GM12878 (cell line): ENCODE data around the gene MPPED1. TPM values are rescaled to one million over a fixed set of nuclear protein-coding genes. Genes with fewer than 3 reads are reported as not detected.

ENCODE experiments used
- CBX3 ChIP-seq: fragments of 200-600 bp; sonication (generic); IDR thresholded peaks from 2 replicates; pipeline ENCODE4 v1.6.1; 2016; ENCODE audit warnings: low read depth, borderline replicate concordance
- NRF1 ChIP-seq: conservative IDR thresholded peaks from 2 replicates; pipeline ENCODE4 v1.6.1; 2011; ENCODE audit warnings: mild to moderate bottlenecking, low read depth, low read length, improper control_type of control experiment
- polyA plus RNA-seq, 11 experiments: library from polyadenylated mRNA; depleted of rRNA in 4 of 11; unstranded in 6 of 11; stranded (reverse) in 5 of 11; fragments of >200 nt; fragmentation: Nextera tagmentation in 4 of 11; fragmentation: Illumina TruSeq in 1 of 11; extraction: Ambion mirVana in 4 of 11; extraction: Trizol in 1 of 11; gene quantifications; 1 replicate in 1 of 11; 2 replicates in 10 of 11; pipeline versions ENCODE4 v1.2.1 to v1.2.3, GENCODE V29; 2011 to 2016; ENCODE audit warnings: inconsistent platforms in 2 of 11, missing spikeins in 2 of 11, low read depth in 1 of 11
- total RNA-seq, 4 experiments: library from RNA; depleted of rRNA in 3 of 4; stranded (reverse); fragments of >200 nt in 3 of 4; fragmentation: Illumina TruSeq in 1 of 4; extraction: Trizol in 1 of 4; gene quantifications; 2 replicates each; pipeline versions ENCODE4 v1.2.1 to v1.2.3, GENCODE V29; 2013 to 2021
- TF ChIP-seq, protein P1 (sequence below): fragments of 450-650 bp; IDR thresholded peaks from 2 replicates; pipeline ENCODE4 v1.6.1; 2016; ENCODE audit warnings: mild to moderate bottlenecking, moderate library complexity, borderline replicate concordance
- TF ChIP-seq, protein P2 (sequence below): fragments of 450-650 bp; IDR thresholded peaks from 2 replicates; pipeline ENCODE4 v1.6.1; 2017; ENCODE audit warnings: mild to moderate bottlenecking, moderate library complexity
- TF ChIP-seq, protein P3 (sequence below): IDR thresholded peaks from 2 replicates; pipeline ENCODE4 v1.6.1; 2011; ENCODE audit warnings: low read depth, mild to moderate bottlenecking, low read length, moderate library complexity, borderline replicate concordance; ENCODE audit errors: extremely low read depth

MPPED1 gene
- total and polyA plus RNA-seq, 10 of the 15 experiments (the other 5 are each of a cell fraction or from before 2014, with no cell fraction given) = 0.11 TPM; not detected in 9

DNA sequence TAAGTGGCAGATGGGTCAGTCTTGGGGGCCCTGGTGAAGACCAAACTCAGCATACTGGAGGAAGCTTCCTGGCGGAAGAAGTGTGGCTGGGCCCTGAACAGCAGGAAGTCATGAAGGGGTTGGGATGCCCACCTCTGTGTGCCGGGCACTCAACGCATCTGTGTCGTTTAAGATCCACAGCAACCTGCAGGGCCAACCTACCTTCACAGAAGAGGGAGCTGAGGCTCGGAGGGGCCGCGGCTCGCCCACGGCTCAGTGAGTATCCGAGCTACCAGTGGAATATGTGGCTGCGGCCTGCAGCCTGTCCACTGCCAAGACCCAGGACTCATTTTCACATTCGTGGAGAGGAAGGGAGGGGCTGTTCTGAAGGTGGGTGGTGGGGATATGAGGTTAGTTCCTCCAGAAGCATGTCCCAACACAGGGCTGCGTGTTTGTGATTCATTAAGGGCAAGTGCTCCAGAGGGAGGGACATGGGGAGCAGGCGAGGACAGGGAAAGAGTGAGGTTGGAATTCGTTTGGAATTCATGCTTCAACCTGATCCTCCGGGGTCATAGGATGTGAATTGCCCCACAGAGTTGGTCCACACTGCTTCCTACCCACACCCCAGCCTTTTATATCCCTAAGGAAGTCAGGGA, 99.6 kb downstream of the MPPED1 start (continued):
- TF ChIP-seq, protein P1, sequence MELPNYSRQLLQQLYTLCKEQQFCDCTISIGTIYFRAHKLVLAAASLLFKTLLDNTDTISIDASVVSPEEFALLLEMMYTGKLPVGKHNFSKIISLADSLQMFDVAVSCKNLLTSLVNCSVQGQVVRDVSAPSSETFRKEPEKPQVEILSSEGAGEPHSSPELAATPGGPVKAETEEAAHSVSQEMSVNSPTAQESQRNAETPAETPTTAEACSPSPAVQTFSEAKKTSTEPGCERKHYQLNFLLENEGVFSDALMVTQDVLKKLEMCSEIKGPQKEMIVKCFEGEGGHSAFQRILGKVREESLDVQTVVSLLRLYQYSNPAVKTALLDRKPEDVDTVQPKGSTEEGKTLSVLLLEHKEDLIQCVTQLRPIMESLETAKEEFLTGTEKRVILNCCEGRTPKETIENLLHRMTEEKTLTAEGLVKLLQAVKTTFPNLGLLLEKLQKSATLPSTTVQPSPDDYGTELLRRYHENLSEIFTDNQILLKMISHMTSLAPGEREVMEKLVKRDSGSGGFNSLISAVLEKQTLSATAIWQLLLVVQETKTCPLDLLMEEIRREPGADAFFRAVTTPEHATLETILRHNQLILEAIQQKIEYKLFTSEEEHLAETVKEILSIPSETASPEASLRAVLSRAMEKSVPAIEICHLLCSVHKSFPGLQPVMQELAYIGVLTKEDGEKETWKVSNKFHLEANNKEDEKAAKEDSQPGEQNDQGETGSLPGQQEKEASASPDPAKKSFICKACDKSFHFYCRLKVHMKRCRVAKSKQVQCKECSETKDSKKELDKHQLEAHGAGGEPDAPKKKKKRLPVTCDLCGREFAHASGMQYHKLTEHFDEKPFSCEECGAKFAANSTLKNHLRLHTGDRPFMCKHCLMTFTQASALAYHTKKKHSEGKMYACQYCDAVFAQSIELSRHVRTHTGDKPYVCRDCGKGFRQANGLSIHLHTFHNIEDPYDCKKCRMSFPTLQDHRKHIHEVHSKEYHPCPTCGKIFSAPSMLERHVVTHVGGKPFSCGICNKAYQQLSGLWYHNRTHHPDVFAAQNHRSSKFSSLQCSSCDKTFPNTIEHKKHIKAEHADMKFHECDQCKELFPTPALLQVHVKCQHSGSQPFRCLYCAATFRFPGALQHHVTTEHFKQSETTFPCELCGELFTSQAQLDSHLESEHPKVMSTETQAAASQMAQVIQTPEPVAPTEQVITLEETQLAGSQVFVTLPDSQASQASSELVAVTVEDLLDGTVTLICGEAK = no peak
- TF ChIP-seq NRF1 = no peak
- TF ChIP-seq, protein P2, sequence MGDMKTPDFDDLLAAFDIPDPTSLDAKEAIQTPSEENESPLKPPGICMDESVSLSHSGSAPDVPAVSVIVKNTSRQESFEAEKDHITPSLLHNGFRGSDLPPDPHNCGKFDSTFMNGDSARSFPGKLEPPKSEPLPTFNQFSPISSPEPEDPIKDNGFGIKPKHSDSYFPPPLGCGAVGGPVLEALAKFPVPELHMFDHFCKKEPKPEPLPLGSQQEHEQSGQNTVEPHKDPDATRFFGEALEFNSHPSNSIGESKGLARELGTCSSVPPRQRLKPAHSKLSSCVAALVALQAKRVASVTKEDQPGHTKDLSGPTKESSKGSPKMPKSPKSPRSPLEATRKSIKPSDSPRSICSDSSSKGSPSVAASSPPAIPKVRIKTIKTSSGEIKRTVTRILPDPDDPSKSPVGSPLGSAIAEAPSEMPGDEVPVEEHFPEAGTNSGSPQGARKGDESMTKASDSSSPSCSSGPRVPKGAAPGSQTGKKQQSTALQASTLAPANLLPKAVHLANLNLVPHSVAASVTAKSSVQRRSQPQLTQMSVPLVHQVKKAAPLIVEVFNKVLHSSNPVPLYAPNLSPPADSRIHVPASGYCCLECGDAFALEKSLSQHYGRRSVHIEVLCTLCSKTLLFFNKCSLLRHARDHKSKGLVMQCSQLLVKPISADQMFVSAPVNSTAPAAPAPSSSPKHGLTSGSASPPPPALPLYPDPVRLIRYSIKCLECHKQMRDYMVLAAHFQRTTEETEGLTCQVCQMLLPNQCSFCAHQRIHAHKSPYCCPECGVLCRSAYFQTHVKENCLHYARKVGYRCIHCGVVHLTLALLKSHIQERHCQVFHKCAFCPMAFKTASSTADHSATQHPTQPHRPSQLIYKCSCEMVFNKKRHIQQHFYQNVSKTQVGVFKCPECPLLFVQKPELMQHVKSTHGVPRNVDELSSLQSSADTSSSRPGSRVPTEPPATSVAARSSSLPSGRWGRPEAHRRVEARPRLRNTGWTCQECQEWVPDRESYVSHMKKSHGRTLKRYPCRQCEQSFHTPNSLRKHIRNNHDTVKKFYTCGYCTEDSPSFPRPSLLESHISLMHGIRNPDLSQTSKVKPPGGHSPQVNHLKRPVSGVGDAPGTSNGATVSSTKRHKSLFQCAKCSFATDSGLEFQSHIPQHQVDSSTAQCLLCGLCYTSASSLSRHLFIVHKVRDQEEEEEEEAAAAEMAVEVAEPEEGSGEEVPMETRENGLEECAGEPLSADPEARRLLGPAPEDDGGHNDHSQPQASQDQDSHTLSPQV = no peak
- no peak for TF ChIP-seq CBX3
- TF ChIP-seq, protein P3, sequence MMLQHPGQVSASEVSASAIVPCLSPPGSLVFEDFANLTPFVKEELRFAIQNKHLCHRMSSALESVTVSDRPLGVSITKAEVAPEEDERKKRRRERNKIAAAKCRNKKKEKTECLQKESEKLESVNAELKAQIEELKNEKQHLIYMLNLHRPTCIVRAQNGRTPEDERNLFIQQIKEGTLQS = no peak
